ENCODE measurements around the gene GPC1.

GPC1 gene

GRCh38 chr2:240459401-240460252, 24.2 kb downstream of the GPC1 start:
- no peak for DNase-seq

GRCh38 chr2:240460253-240460711, 24.8 kb downstream of the GPC1 start:
- DNase-seq = no peak

GRCh38 chr2:240460781-240461431, 25.4 kb downstream of the GPC1 start:
- no peak for DNase-seq

GRCh38 chr2:240461471-240462072, 26.1 kb downstream of the GPC1 start:
- DNase-seq = no peak

- no peak for DNase-seq
Measured at GRCh38 chr2:240462073-240462706, 26.7 kb downstream of the GPC1 start.

- DNase-seq = no peak
Measured at GRCh38 chr2:240462707-240463273, 27.3 kb downstream of the GPC1 start.

- DNase-seq = no peak
Measured at GRCh38 chr2:240463274-240463865, 27.9 kb downstream of the GPC1 start.

GRCh38 chr2:240463866-240464481, 28.5 kb downstream of the GPC1 start:
- DNase-seq = no peak

GRCh38 chr2:240464514-240465241, 29.2 kb downstream of the GPC1 start:
- DNase-seq = no peak

- DNase-seq = no peak
Measured at GRCh38 chr2:240465268-240465764, 29.9 kb downstream of the GPC1 start.

- no peak for DNase-seq
Measured at GRCh38 chr2:240465765-240466578, 30.5 kb downstream of the GPC1 start.

GRCh38 chr2:240466579-240467148, 31.2 kb downstream of the GPC1 start:
- DNase-seq = no peak

GRCh38 chr2:240467149-240467642, 31.7 kb downstream of the GPC1 start:
- no peak for DNase-seq

GRCh38 chr2:240467659-240468302, 32.3 kb downstream of the GPC1 start:
- no peak for DNase-seq

GRCh38 chr2:240468303-240469238, 33.1 kb downstream of the GPC1 start:
- DNase-seq = no peak

GRCh38 chr2:240469239-240469636, 33.8 kb downstream of the GPC1 start:
- no peak for DNase-seq

- DNase-seq = no peak
Measured at GRCh38 chr2:240469740-240470139, 34.3 kb downstream of the GPC1 start.

Measured in activated CD4-positive, CD25-positive, alpha-beta regulatory T cell (primary cell).